Measurements from ENCODE around the gene NOC2L.

- TF ChIP-seq CTCF (IDR thresholded peaks at IDR 0.05) (no peak), POLR2A (IDR thresholded peaks at IDR 0.05) (no peak)
Measured at GRCh38 chr1:980602-981395, 21.7 kb upstream of the NOC2L start.

Data from vagina (tissue), 2 donors.